Measurements from ENCODE around the gene BEND7. TPM values are rescaled to one million over a fixed set of nuclear protein-coding genes. Genes with fewer than 3 reads are reported as not detected.
"Not testable (repeated sequence)": the region's sequence is repeated elsewhere in the genome, so short reads cannot be mapped to it uniquely, and the experiment has no call there.

BEND7 gene
- 40.7 TPM for polyA plus RNA-seq (ENCODE audit: insufficient read length)
- long read RNA-seq, donor 1, partial matches to known transcripts = 0 of 1 reads
- long read RNA-seq, donor 1, other reads (novel, unspliced or antisense) = 0 of 1 reads
- long read RNA-seq, donor 2 = 0 reads
- long read RNA-seq, donor 3, partial matches to known transcripts = 16 of 16 reads
- long read RNA-seq, donor 3, other reads (novel, unspliced or antisense) = 0 of 16 reads
- long read RNA-seq, donor 4 = 0 reads
- long read RNA-seq, donor 5 = 0 reads
- long read RNA-seq, donor 6 = 0 reads
- long read RNA-seq, donor 7 = 0 reads
- long read RNA-seq, donor 8, full-length matches to known transcripts = 1 of 1 reads
- long read RNA-seq, donor 8, partial matches to known transcripts = 0 of 1 reads
- long read RNA-seq, donor 8, other reads (novel, unspliced or antisense) = 0 of 1 reads

- DNase-seq = no peak
Measured at GRCh38 chr10:13528875-13529713, at the start of gene BEND7. Gene BEND7, minus strand, starts transcription at chr10:13529014. Its CDS starts 481 bp downstream, at chr10:13528533.

- no peak for DNase-seq
Measured at GRCh38 chr10:13573960-13574359, 45.1 kb upstream of the BEND7 start.

GRCh38 chr10:13571541-13571940, 42.7 kb upstream of the BEND7 start:
- DNase-seq = no peak

GRCh38 chr10:13567030-13567429, 38.2 kb upstream of the BEND7 start:
- no peak for DNase-seq

GRCh38 chr10:13564576-13564975, 35.8 kb upstream of the BEND7 start:
- DNase-seq = no peak

- no peak for DNase-seq
Measured at GRCh38 chr10:13563481-13564445, 34.9 kb upstream of the BEND7 start.

GRCh38 chr10:13560597-13560996, 31.8 kb upstream of the BEND7 start:
- peak; percentile 47 for DNase-seq

GRCh38 chr10:13559124-13559700, 30.4 kb upstream of the BEND7 start:
- no peak for DNase-seq

GRCh38 chr10:13555884-13556510, 27.2 kb upstream of the BEND7 start:
- peak; percentile 65 for DNase-seq

- no peak for DNase-seq
Measured at GRCh38 chr10:13550802-13551201, 22.0 kb upstream of the BEND7 start.

GRCh38 chr10:13542533-13542932, 13.7 kb upstream of the BEND7 start:
- DNase-seq = no peak

- DNase-seq = not testable (repeated sequence)
Measured at GRCh38 chr10:13537985-13538384, 9.2 kb upstream of the BEND7 start.

GRCh38 chr10:13536674-13537366, 8.0 kb upstream of the BEND7 start:
- DNase-seq = peak; percentile 77

- DNase-seq = no peak
Measured at GRCh38 chr10:13535346-13535745, 6.5 kb upstream of the BEND7 start.

- no peak for DNase-seq
Measured at GRCh38 chr10:13529714-13529973, 830 bp upstream of the BEND7 start.

- DNase-seq = no peak
Measured at GRCh38 chr10:13528123-13528874, 515 bp downstream of the BEND7 start.

- DNase-seq = no peak
Measured at GRCh38 chr10:13527864-13528122, 1.0 kb downstream of the BEND7 start.

- DNase-seq = no peak
Measured at GRCh38 chr10:13526948-13527863, 1.6 kb downstream of the BEND7 start.

GRCh38 chr10:13525663-13526062, 3.2 kb downstream of the BEND7 start:
- DNase-seq = no peak

Data from left kidney (tissue), 8 donors.